ENCODE measurements around the gene SLC17A7.

The SLC17A7 gene

DNA sequence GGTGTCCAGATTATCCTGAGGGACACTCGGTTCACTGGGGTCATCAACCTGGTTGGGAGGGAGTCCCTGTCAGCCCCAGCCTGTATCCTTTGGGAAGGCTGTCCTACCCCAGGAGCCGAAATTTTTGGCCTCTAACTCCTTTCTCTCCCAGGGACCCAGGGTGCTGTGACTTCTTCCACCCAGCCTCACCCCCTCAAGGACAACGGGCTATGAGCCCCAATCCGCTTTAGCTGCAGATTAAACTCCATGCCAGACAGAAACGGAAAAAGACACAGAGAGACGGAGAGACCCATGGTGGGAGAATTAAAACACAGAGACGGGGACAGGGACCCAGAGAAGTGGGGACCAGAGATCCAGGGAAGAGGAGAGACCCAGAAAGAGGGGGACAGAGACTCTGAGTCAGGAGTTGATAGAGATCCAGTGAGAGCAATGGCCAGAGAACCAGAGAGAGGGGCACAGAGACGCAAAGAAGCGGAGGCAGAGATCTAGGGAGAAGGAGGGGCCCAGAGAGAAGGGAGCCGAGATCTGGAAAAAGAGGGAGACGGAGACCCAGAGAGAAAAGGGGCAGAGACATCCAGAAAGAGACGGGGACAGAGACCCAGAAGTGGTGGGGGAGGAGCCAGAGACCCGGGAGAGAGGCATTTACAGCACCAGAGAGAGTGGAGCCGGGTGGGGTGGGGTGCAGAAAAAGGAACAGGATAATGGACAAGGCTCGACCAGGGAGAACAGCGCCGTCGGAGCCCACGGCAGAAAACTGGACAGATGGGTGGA, 703 bp downstream of the SLC17A7 start:
- H3K4me3 ChIP-seq (ENCODE audit: low read depth, low read length) = no peak overlapping the region
- TF ChIP-seq, protein P1, sequence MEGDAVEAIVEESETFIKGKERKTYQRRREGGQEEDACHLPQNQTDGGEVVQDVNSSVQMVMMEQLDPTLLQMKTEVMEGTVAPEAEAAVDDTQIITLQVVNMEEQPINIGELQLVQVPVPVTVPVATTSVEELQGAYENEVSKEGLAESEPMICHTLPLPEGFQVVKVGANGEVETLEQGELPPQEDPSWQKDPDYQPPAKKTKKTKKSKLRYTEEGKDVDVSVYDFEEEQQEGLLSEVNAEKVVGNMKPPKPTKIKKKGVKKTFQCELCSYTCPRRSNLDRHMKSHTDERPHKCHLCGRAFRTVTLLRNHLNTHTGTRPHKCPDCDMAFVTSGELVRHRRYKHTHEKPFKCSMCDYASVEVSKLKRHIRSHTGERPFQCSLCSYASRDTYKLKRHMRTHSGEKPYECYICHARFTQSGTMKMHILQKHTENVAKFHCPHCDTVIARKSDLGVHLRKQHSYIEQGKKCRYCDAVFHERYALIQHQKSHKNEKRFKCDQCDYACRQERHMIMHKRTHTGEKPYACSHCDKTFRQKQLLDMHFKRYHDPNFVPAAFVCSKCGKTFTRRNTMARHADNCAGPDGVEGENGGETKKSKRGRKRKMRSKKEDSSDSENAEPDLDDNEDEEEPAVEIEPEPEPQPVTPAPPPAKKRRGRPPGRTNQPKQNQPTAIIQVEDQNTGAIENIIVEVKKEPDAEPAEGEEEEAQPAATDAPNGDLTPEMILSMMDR (IDR thresholded peaks at IDR 0.05; ENCODE audit: low read depth, low read length) = no peak

GRCh38 chr19:49439836-49440235, 1.5 kb downstream of the SLC17A7 start:
- TF ChIP-seq, protein P1 (IDR thresholded peaks at IDR 0.05; ENCODE audit: low read depth, low read length) = no peak
- no peak overlapping the region for H3K4me3 ChIP-seq (ENCODE audit: low read depth, low read length)

DNA sequence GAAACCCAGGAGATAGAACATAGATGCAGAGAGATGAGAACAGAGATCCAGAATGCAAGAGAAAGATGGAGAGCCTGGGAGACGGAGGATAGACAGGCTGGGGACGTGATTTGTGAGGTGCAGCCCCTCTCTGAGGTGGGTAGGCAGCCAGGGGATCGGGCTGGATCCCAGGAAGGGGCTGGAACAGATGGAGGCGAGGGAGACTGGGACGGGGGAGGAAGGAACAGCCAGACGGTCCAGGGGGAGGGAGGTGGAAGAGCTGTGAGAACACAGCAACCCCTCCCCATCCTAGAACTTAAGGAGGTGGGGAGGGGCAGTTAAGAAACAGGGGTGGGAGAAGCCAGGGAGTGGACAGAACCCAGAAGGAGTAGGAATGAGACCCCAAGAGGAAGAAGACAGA, 3.1 kb downstream of the SLC17A7 start:
- H3K4me3 ChIP-seq (ENCODE audit: low read depth, low read length) = no peak overlapping the region
- TF ChIP-seq, protein P1 (IDR thresholded peaks at IDR 0.05; ENCODE audit: low read depth, low read length) = no peak

DNA sequence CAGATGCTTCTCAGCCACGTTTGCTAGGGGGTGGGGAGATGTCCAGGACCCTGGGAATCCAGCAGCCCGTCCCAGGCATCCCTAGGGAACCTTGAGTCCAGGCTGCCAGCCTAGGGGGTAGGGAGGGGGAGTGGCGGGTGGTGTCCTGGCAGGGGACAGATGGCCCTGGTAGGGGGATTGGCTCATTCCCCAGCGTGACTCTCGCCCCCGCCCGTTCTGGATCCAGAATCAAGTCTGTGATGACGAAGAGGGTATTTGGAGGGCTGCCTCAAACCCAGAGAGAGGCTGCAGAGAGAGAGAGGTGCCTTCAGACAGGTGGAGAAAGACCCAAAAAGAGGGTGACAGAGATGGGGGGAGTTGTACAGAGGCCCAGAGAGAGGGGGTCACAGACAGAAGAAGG, 4.1 kb downstream of the SLC17A7 start:
- TF ChIP-seq, protein P1 (IDR thresholded peaks at IDR 0.05; ENCODE audit: low read depth, low read length) = no peak
- H3K4me3 ChIP-seq (ENCODE audit: low read depth, low read length) = no peak overlapping the region

GRCh38 chr19:49436381-49437017, 4.8 kb downstream of the SLC17A7 start:
- TF ChIP-seq, protein P1 (IDR thresholded peaks at IDR 0.05; ENCODE audit: low read depth, low read length) = no peak
- H3K4me3 ChIP-seq (ENCODE audit: low read depth, low read length) = no peak overlapping the region

GRCh38 chr19:49435670-49436069, 5.7 kb downstream of the SLC17A7 start:
- no peak overlapping the region for H3K4me3 ChIP-seq (ENCODE audit: low read depth, low read length)
- TF ChIP-seq, protein P1 (IDR thresholded peaks at IDR 0.05; ENCODE audit: low read depth, low read length) = no peak

DNA sequence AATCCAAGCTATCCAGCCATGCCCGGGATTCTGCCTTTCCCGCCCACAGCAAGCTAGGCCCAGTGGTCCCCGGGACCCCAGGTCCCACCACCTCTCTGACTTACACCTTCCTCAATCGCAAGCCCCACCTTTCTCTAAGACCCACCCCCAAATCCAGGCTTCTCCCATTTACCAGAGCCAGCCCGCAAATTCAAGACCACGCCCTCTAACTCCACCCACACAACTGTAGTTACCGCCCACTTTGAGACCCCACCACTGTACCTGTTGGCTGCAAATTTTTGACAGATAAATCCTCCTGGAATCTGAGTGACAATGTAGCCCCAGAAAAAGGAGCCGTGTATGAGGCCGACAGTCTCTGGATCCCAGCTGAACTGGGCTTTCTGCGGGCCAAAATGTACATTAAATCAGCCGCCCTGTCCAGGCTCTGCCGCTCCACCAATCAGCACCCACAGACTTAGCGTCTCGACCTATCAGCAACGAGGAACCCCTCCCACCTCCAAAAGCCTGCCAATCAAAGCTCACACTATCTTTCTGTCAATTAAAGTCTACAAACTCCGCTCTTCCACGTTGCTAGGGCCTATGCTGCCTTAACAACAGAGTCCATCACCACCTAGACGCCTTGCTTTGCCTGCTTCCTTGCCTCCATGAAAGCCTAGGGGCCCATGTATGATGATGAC, 6.3 kb downstream of the SLC17A7 start:
- no peak overlapping the region for H3K4me3 ChIP-seq (ENCODE audit: low read depth, low read length)
- TF ChIP-seq, protein P1 (IDR thresholded peaks at IDR 0.05; ENCODE audit: low read depth, low read length) = no peak
